WTC11 (cell line): ENCODE results near the gene ATP6V0D1. TPM values are rescaled to one million over a fixed set of nuclear protein-coding genes. Genes with fewer than 3 reads are reported as not detected.

ENCODE experiments used
- ATF1 ChIP-seq: sonication (generic); formaldehyde crosslinking; IDR thresholded peaks from 2 replicates; pipeline ENCODE4 v1.8.1; 2023; ENCODE audit warnings: mild to moderate bottlenecking, moderate library complexity, missing genetic modification reagents
- ATF3 ChIP-seq: sonication (generic); formaldehyde crosslinking; conservative IDR thresholded peaks from 2 replicates; pipeline ENCODE4 v1.8.1; 2022; ENCODE audit warnings: mild to moderate bottlenecking, missing genetic modification reagents
- EMX1 ChIP-seq: fragments of 250-450 bp; sonication (Bioruptor Pico); IDR thresholded peaks from 2 replicates; pipeline ENCODE4 v1.8.0; 2021; ENCODE audit warnings: mild to moderate bottlenecking
- ESRRA ChIP-seq: sonication (generic); formaldehyde crosslinking; IDR thresholded peaks from 2 replicates; pipeline ENCODE4 v1.8.1; 2022; ENCODE audit warnings: mild to moderate bottlenecking, missing genetic modification reagents, borderline replicate concordance
- ETV6 ChIP-seq: sonication (generic); formaldehyde crosslinking; IDR thresholded peaks from 2 replicates; pipeline ENCODE4 v1.8.1; 2022; ENCODE audit warnings: mild to moderate bottlenecking, missing genetic modification reagents
- FOXK1 ChIP-seq: sonication (generic); formaldehyde crosslinking; IDR thresholded peaks from 2 replicates; pipeline ENCODE4 v1.8.0; 2022; ENCODE audit warnings: mild to moderate bottlenecking, moderate library complexity, missing genetic modification reagents
- GABPB1 ChIP-seq: sonication (generic); formaldehyde crosslinking; IDR thresholded peaks from 2 replicates; pipeline ENCODE4 v1.8.1; 2023; ENCODE audit warnings: mild to moderate bottlenecking, missing genetic modification reagents
- GRHL2 ChIP-seq: fragments of 250-450 bp; sonication (Bioruptor Pico); IDR thresholded peaks from 2 replicates; pipeline ENCODE4 v1.8.0; 2022; ENCODE audit warnings: mild to moderate bottlenecking, moderate library complexity; ENCODE audit not compliant: insufficient replicate concordance, severe bottlenecking
- HMGXB4 ChIP-seq: sonication (generic); formaldehyde crosslinking; IDR thresholded peaks from 2 replicates; pipeline ENCODE4 v1.8.1; 2023; ENCODE audit warnings: mild to moderate bottlenecking, moderate library complexity, missing genetic modification reagents
- MYBL2 ChIP-seq: sonication (generic); formaldehyde crosslinking; IDR thresholded peaks from 2 replicates; pipeline ENCODE4 v1.8.1; 2023; ENCODE audit warnings: mild to moderate bottlenecking, moderate library complexity, missing genetic modification reagents
- NFE2L1 ChIP-seq: sonication (generic); formaldehyde crosslinking; IDR thresholded peaks from 2 replicates; pipeline ENCODE4 v1.8.1; 2023; ENCODE audit warnings: missing genetic modification reagents
- NR1H2 ChIP-seq: sonication (generic); formaldehyde crosslinking; IDR thresholded peaks from 2 replicates; pipeline ENCODE4 v1.9.0; 2021; ENCODE audit warnings: mild to moderate bottlenecking, moderate library complexity, missing genetic modification reagents
- NR3C1 ChIP-seq: sonication (generic); formaldehyde crosslinking; conservative IDR thresholded peaks from 2 replicates; pipeline ENCODE4 v1.8.1; 2023; ENCODE audit warnings: low read depth, mild to moderate bottlenecking, missing genetic modification reagents
- SMAD4 ChIP-seq: sonication (generic); formaldehyde crosslinking; IDR thresholded peaks from 2 replicates; pipeline ENCODE4 v1.8.0; 2022; ENCODE audit warnings: mild to moderate bottlenecking, missing genetic modification reagents
- SP1 ChIP-seq: sonication (generic); formaldehyde crosslinking; conservative IDR thresholded peaks from 2 replicates; pipeline ENCODE4 v1.8.1; 2022; ENCODE audit warnings: missing genetic modification reagents
- TCF7 ChIP-seq: sonication (generic); formaldehyde crosslinking; IDR thresholded peaks from 2 replicates; pipeline ENCODE4 v1.8.0; 2022; ENCODE audit warnings: mild to moderate bottlenecking, low read depth, missing genetic modification reagents, moderate library complexity
- ZBTB21 ChIP-seq: sonication (generic); formaldehyde crosslinking; IDR thresholded peaks from 2 replicates; pipeline ENCODE4 v1.8.1; 2023; ENCODE audit warnings: mild to moderate bottlenecking, missing genetic modification reagents, borderline replicate concordance
- ZNF232 ChIP-seq: sonication (generic); formaldehyde crosslinking; IDR thresholded peaks from 2 replicates; pipeline ENCODE4 v1.8.0; 2022; ENCODE audit warnings: mild to moderate bottlenecking, missing genetic modification reagents
- ZNF263 ChIP-seq: sonication (generic); formaldehyde crosslinking; IDR thresholded peaks from 2 replicates; pipeline ENCODE4 v1.8.1; 2022; ENCODE audit warnings: low read depth, mild to moderate bottlenecking, moderate library complexity, missing genetic modification reagents
- ZNF281 ChIP-seq: sonication (generic); formaldehyde crosslinking; IDR thresholded peaks from 2 replicates; pipeline ENCODE4 v1.8.0; 2023; ENCODE audit warnings: mild to moderate bottlenecking, missing genetic modification reagents
- ZNF317 ChIP-seq: sonication (generic); formaldehyde crosslinking; IDR thresholded peaks from 2 replicates; pipeline ENCODE4 v1.8.1; 2023; ENCODE audit warnings: low read depth, mild to moderate bottlenecking, moderate library complexity, missing genetic modification reagents, borderline replicate concordance
- ZNF416 ChIP-seq: fragments of 250-450 bp; sonication (Bioruptor Pico); IDR thresholded peaks from 2 replicates; pipeline ENCODE4 v1.9.0; 2021; ENCODE audit warnings: mild to moderate bottlenecking, inconsistent platforms
- ZNF512 ChIP-seq: sonication (generic); formaldehyde crosslinking; IDR thresholded peaks from 2 replicates; pipeline ENCODE4 v1.8.1; 2022; ENCODE audit warnings: missing genetic modification reagents, borderline replicate concordance
- total RNA-seq: library from RNA; stranded (reverse); gene quantifications from 3 replicates; pipeline ENCODE4 v1.2.3, GENCODE V29; 2021
- TF ChIP-seq, protein P1 (sequence below): fragments of 250-450 bp; sonication (Bioruptor Pico); IDR thresholded peaks from 2 replicates; pipeline ENCODE4 v1.9.0; 2021; ENCODE audit warnings: mild to moderate bottlenecking, borderline replicate concordance
- TF ChIP-seq, protein P2 (sequence below): fragments of 200-600 bp; IDR thresholded peaks from 2 replicates; pipeline ENCODE4 v1.8.0; 2022; ENCODE audit warnings: antibody characterized with exemption

The ATP6V0D1 gene
- total RNA-seq, 1 experiment from 2014 or later = 44.1 TPM

DNA sequence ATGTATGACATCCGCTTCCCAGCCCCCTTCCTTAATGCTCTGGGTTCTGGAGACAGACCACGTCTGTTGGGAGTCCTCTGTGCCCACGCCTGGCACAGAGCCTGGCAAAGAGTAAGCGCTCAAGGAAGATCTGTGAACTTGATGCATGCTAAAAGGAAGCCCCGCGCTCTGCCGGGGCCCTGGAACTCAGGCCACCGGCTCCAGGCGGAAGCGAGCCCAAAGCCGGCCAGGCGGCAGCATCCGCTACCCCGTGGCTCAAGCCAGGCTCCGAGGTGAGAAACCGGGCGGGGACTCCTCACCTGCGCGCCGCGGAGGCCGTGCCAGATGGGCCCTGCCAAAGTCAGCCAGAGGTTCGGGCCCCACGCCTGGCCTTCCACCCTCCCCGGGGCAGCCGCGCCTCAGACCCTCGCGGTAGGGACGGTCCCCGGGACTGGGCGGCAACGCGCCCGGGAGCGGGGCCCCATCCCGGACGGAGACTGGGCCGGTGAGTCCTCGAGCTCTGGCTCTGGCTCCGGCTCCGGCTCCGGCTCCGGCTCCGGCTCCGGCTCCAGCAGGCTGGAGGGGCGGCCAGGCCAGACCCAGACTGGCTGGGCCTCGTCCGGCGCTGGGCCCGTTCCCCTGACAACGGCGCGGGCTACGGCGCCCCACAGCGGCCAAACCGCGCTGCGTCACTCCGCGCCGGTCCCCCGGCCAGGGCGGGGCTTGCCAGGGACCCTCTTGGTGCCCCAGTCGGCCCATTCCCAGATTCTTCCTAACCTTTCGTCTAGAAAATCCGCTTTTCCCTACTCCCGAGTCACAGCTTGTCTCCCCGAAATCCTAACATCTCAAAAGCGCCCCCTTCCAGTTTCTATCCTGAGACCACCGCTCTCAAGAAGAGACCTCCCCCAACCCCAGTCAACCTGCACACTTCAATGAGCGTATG lies 64.8 kb downstream of the ATP6V0D1 start, which contains the start of gene ZDHHC1 (continued):
- TF ChIP-seq NR1H2 (no peak), FOXK1 (CRISPR knock-in tag) (0 out of 2 replicates have a peak, but pooled peaks have one; percentile 19), GRHL2 (no peak), TCF7 (CRISPR knock-in tag) (no peak), ETV6 (peak; percentile 64; the same call in 1 of the 2 replicates), ZNF263 (no peak), ZNF512 (CRISPR knock-in tag) (no peak), NR3C1 (CRISPR knock-in tag) (no peak), ZNF232 (0 out of 2 replicates have a peak, but pooled peaks have one; percentile 29), ZNF416 (no peak), SP1 (CRISPR knock-in tag) (peak; percentile 70), ZNF281 (CRISPR knock-in tag) (no peak), GABPB1 (CRISPR knock-in tag) (no peak), EMX1 (CRISPR knock-in tag) (no peak), ZNF317 (CRISPR knock-in tag) (no peak), ESRRA (CRISPR knock-in tag) (0 out of 2 replicates have a peak, but pooled peaks have one; percentile 65), ZBTB21 (no peak), MYBL2 (0 out of 2 replicates have a peak, but pooled peaks have one; percentile 36), ATF3 (CRISPR knock-in tag) (no peak), NFE2L1 (CRISPR knock-in tag) (no peak), SMAD4 (CRISPR knock-in tag) (no peak), HMGXB4 (CRISPR knock-in tag) (peak; percentile 100), ATF1 (CRISPR knock-in tag) (no peak)
- TF ChIP-seq, protein P1, sequence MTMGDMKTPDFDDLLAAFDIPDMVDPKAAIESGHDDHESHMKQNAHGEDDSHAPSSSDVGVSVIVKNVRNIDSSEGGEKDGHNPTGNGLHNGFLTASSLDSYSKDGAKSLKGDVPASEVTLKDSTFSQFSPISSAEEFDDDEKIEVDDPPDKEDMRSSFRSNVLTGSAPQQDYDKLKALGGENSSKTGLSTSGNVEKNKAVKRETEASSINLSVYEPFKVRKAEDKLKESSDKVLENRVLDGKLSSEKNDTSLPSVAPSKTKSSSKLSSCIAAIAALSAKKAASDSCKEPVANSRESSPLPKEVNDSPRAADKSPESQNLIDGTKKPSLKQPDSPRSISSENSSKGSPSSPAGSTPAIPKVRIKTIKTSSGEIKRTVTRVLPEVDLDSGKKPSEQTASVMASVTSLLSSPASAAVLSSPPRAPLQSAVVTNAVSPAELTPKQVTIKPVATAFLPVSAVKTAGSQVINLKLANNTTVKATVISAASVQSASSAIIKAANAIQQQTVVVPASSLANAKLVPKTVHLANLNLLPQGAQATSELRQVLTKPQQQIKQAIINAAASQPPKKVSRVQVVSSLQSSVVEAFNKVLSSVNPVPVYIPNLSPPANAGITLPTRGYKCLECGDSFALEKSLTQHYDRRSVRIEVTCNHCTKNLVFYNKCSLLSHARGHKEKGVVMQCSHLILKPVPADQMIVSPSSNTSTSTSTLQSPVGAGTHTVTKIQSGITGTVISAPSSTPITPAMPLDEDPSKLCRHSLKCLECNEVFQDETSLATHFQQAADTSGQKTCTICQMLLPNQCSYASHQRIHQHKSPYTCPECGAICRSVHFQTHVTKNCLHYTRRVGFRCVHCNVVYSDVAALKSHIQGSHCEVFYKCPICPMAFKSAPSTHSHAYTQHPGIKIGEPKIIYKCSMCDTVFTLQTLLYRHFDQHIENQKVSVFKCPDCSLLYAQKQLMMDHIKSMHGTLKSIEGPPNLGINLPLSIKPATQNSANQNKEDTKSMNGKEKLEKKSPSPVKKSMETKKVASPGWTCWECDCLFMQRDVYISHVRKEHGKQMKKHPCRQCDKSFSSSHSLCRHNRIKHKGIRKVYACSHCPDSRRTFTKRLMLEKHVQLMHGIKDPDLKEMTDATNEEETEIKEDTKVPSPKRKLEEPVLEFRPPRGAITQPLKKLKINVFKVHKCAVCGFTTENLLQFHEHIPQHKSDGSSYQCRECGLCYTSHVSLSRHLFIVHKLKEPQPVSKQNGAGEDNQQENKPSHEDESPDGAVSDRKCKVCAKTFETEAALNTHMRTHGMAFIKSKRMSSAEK = no peak
- TF ChIP-seq, protein P2, sequence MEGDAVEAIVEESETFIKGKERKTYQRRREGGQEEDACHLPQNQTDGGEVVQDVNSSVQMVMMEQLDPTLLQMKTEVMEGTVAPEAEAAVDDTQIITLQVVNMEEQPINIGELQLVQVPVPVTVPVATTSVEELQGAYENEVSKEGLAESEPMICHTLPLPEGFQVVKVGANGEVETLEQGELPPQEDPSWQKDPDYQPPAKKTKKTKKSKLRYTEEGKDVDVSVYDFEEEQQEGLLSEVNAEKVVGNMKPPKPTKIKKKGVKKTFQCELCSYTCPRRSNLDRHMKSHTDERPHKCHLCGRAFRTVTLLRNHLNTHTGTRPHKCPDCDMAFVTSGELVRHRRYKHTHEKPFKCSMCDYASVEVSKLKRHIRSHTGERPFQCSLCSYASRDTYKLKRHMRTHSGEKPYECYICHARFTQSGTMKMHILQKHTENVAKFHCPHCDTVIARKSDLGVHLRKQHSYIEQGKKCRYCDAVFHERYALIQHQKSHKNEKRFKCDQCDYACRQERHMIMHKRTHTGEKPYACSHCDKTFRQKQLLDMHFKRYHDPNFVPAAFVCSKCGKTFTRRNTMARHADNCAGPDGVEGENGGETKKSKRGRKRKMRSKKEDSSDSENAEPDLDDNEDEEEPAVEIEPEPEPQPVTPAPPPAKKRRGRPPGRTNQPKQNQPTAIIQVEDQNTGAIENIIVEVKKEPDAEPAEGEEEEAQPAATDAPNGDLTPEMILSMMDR = no peak
